HFFc6 (cell line): ENCODE data around the gene ZCCHC17. TPM values are rescaled to one million over a fixed set of nuclear protein-coding genes. Genes with fewer than 3 reads are reported as not detected.

Source experiments
- DNase-seq: peaks from one replicate; pipeline ENCODE4 v3.0.0-alpha.2; 2018
- H3K27ac Mint-ChIP-seq: 2 replicates; pipeline ENCODE4 v1.8.0; 2020; ENCODE audit warnings: mild to moderate bottlenecking, mixed read lengths
- H3K27me3 Mint-ChIP-seq: 2 replicates; pipeline ENCODE4 v1.8.0; 2021; ENCODE audit warnings: mild to moderate bottlenecking, moderate library complexity, mixed read lengths; ENCODE audit not compliant: insufficient read depth
- H3K36me3 Mint-ChIP-seq: 2 replicates; pipeline ENCODE4 v1.8.0; 2021; ENCODE audit warnings: low read depth, mixed read lengths
- H3K4me1 Mint-ChIP-seq: 2 replicates; pipeline ENCODE4 v1.8.0; 2020; ENCODE audit warnings: low read depth, mixed read lengths
- H3K4me3 Mint-ChIP-seq: 2 replicates; pipeline ENCODE4 v1.8.0; 2020; ENCODE audit warnings: mild to moderate bottlenecking, moderate library complexity, mixed read lengths
- H3K9me3 Mint-ChIP-seq: 2 replicates; pipeline ENCODE4 v1.8.0; 2020; ENCODE audit warnings: mild to moderate bottlenecking, mixed read lengths
- total RNA-seq, 6 experiments: library from RNA; stranded (reverse); fragmentation: NEBNext Ultra II Directional; extraction: Animal tissue kit (Norgen Biotek cat#: 25700); gene quantifications; 2 replicates in 1 of 6; 3 replicates in 5 of 6; pipeline ENCODE4 v1.2.3, GENCODE V29; 2021
- TF ChIP-seq, protein P1 (sequence below): fragments of 200-600 bp; sonication (generic); IDR thresholded peaks from 2 replicates; pipeline ENCODE4 v1.5.0; 2021; ENCODE audit warnings: antibody characterized with exemption, mild to moderate bottlenecking

ZCCHC17 gene
- total RNA-seq, 6 experiments from 2014 or later: 37.4 to 42.3 (median 38.6) TPM

DNA sequence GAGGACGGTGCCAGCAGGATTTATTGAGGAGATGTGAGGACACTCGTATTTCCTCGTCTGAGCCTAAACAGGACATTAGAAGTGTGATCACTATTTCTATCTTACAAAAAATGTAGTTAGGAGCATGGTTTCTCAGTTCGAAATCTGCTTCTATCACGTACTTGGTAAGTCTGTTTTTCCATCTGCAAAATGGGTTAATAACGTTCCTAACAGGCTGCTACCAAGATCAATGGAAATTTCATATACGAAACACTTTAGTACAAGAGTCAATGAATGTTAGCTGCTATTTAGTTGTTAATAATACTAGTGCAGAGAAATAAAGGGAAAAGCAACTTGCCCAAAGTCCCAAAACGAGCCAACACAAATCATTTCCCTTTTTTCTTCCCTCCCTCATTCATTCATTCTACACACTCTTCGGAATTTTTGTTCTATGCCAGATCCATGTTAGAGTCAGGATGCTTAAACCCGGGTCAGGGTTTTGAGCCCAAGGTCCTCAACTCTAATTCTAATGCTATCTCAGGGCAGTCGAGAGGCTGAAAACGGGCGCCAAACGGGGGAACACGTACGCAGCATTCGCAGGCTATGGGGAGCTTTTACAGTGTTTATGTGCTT, 852 bp upstream of the ZCCHC17 start:
- H3K4me3 Mint-ChIP-seq: no peak overlapping the region
- H3K4me1 Mint-ChIP-seq: no peaks in the 10 kb centered on the region; the same call in 1 of the 2 replicates
- no peak overlapping the region for H3K27ac Mint-ChIP-seq
- H3K36me3 Mint-ChIP-seq: peaks cover 10% of the 10 kb centered on the region
- H3K27me3 Mint-ChIP-seq: peaks cover 3% of the 10 kb centered on the region; the same call in 1 of the 2 replicates
- TF ChIP-seq, protein P1, sequence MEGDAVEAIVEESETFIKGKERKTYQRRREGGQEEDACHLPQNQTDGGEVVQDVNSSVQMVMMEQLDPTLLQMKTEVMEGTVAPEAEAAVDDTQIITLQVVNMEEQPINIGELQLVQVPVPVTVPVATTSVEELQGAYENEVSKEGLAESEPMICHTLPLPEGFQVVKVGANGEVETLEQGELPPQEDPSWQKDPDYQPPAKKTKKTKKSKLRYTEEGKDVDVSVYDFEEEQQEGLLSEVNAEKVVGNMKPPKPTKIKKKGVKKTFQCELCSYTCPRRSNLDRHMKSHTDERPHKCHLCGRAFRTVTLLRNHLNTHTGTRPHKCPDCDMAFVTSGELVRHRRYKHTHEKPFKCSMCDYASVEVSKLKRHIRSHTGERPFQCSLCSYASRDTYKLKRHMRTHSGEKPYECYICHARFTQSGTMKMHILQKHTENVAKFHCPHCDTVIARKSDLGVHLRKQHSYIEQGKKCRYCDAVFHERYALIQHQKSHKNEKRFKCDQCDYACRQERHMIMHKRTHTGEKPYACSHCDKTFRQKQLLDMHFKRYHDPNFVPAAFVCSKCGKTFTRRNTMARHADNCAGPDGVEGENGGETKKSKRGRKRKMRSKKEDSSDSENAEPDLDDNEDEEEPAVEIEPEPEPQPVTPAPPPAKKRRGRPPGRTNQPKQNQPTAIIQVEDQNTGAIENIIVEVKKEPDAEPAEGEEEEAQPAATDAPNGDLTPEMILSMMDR: no peak
- H3K9me3 Mint-ChIP-seq: no peaks in the 10 kb centered on the region
- no peak for DNase-seq

DNA sequence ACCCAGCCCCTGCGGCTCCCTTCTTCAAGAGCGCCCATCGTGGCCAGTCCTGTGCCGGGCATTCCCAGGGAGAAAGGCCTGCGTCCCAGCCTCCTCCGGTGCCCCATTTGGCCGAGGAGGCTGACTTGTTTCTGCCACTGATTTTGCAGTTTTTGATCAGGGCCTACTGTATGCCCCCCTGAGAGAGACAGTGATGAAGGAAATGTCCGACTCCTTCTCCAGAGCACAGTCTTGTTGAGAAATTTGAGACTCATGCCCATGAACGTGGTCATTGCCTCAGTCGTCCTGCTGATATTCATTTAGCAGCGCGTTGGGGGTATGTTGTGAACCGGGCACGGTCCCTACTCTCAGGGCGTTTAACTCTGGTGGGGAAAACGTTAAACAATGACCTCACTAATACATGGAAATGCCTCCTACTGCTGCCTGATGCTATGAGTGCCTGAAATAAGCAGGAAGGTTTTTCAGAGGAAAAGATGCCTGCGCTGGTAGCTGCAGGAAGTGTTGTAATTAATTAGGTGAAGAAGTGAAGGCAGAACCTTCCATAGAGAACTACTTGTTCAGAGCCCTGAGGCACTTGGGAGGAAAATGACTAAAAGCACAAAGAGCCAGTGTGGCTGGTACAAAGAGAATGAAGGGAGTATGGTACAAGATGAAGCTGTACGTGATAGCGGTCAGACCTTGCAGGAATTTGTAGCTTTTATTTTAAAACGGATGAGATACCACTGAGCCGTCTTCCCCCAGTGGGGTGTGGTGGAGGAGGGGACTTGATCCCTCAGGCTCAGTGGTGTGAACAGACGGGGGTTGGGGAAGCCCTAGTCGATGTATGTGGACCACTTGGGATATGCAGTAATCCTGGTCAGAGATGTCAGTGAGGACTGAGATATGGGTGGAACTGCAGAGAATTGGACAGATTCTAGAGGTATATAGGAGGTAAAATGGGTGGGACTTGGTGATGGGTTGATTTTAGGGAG, 730 bp downstream of the ZCCHC17 start:
- Mint-ChIP-seq H3K4me3 (no peak overlapping the region), H3K4me1 (peaks cover 4% of the 10 kb centered on the region), H3K36me3 (peaks cover 6% of the 10 kb centered on the region), H3K27ac (no peak overlapping the region), H3K27me3 (peaks cover 3% of the 10 kb centered on the region; the same call in 1 of the 2 replicates), H3K9me3 (no peaks in the 10 kb centered on the region)
- TF ChIP-seq, protein P1: no peak
- peak; percentile 50 for DNase-seq

DNA sequence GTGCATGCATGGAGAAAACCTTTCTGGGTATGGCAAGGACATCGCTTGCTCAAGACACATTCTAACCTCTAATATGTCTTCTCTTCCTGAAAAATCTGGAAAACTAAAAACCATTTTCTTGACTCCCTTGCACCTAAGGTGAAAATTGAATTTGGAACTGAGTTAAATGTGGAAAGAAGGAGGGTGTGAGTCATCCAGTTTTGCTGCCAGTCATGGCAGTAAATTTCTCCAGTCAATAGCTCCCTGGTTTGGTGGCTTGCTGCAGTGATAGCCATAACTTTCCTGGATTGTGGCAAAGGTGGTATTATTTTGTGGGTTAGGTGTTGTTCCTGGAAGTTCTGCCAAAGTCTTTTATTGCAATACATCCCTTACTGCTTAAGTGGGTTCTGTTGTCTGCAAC, 2.5 kb downstream of the ZCCHC17 start:
- Mint-ChIP-seq H3K4me1 (peaks cover 7% of the 10 kb centered on the region), H3K27me3 (peaks cover 3% of the 10 kb centered on the region; the same call in 1 of the 2 replicates), H3K27ac (peak overlapping the region; percentile 2; the same call in 1 of the 2 replicates), H3K36me3 (no peaks in the 10 kb centered on the region; the same call in none of the 2 replicates), H3K9me3 (no peaks in the 10 kb centered on the region), H3K4me3 (no peak overlapping the region)
- TF ChIP-seq, protein P1: no peak
- DNase-seq: no peak

DNA sequence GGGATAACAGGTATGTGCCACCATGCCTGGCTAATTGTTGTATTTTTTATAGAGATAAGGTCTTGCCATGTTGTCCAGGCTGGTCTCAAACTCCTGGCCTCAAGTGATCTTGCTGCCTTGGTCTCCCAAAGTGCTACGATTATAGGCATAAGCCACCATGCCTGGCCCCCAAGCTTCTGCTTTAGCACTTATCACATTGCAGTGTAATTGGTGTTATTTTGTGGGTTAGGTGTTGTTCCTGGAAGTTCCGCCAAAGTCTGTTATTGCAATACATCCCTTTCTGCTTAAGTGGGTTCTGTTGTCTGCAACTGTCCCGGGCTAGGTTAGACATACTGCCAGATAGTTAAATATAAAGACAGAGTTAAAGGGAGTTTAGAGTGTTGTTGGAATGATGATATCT, 3.4 kb downstream of the ZCCHC17 start:
- TF ChIP-seq, protein P1: no peak
- Mint-ChIP-seq H3K9me3 (no peaks in the 10 kb centered on the region), H3K4me1 (peaks cover 7% of the 10 kb centered on the region), H3K4me3 (no peak overlapping the region), H3K27ac (no peak overlapping the region), H3K27me3 (no peaks in the 10 kb centered on the region; the same call in 1 of the 2 replicates), H3K36me3 (no peaks in the 10 kb centered on the region; the same call in none of the 2 replicates)
- no peak for DNase-seq

DNA sequence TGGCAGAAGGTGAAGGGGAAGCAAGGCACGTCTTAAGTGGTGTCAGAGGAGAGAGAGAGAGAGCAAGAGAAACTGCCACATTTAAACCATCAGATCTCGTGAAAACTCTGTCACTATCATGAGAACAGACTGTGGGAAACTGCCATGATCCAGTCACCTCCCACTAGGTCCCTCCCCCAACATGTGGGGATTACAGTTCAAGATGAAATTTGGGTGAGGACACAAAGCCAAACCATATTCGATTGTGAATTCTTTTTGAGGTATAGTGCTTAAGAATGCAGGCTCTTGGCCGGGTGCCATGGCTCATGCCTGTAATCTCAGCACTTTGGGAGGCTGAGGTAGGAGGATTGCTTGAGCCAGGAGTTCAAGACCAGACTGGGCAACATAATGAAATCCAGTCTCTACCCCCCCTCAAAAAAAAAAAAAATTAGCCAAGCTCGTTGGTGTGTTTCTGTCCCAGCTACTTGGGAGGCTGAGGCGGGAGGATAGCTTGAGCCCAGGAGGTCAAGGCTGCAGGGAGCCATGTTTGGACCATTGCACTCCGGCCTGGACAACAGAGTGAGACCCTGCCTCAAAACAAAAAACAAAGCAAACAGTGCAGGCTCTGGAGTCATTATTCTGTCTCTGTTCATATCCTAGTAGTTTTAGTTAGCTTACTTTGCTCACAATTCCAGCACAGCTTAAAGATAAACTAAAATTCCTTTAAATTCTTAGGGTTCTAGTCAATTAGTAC, 6.0 kb downstream of the ZCCHC17 start:
- Mint-ChIP-seq H3K4me3 (no peak overlapping the region), H3K4me1 (peaks cover 18% of the 10 kb centered on the region), H3K9me3 (no peaks in the 10 kb centered on the region), H3K27me3 (no peaks in the 10 kb centered on the region), H3K27ac (no peak overlapping the region; the same call in 1 of the 2 replicates), H3K36me3 (no peaks in the 10 kb centered on the region)
- TF ChIP-seq, protein P1: no peak
- DNase-seq: no peak
